Hindlimb muscle (tissue), 1 donor: ENCODE measurements around the gene LMX1A. TPM values are rescaled to one million over a fixed set of nuclear protein-coding genes. Genes with fewer than 3 reads are reported as not detected.
A peak's percentile ranks its signal among the peaks of the same experiment; 100 is the strongest.

ENCODE experiments used
- DNase-seq: peaks from one replicate; pipeline ENCODE4 v3.0.0-alpha.2; 2013
- polyA plus RNA-seq: library from polyadenylated mRNA; unstranded; fragments of 120-200 nt; gene quantifications from one replicate; pipeline ENCODE4 v1.2.1, GENCODE V29; 2013; ENCODE audit not compliant: insufficient read length

The LMX1A gene
- polyA plus RNA-seq, 1 donor = 1.3 TPM

DNA sequence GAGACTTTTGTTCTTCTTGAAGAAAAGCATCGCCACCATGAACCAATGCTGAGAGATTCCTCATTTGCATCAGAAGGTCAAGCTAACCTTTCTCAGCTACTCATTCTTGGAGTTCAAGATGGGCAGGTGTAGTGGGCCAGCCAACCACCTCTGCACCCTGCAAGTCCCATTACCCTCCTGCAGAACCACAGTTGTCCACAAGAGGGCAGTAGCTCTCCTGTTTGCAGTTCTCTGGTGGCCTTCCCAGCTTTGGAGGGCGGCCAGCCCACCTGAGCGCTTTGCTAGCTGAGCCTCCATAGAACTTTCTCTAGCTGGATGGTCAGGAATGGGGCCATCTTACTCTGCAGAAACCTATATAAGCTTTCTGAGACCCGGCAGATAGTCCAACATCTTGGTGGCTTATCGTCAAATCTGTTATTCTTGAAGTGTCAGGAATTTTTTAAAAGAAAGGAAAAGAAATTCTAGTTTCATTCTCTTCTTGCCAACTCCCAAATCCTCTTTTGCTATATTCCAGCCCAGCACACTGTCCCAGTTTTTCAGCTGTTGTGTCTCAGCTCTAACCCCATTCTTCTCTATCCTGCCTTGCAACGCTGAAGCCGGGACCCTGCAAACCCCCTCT lies 11.0 kb upstream of the LMX1A start:
- peak; percentile 81 for DNase-seq

DNA sequence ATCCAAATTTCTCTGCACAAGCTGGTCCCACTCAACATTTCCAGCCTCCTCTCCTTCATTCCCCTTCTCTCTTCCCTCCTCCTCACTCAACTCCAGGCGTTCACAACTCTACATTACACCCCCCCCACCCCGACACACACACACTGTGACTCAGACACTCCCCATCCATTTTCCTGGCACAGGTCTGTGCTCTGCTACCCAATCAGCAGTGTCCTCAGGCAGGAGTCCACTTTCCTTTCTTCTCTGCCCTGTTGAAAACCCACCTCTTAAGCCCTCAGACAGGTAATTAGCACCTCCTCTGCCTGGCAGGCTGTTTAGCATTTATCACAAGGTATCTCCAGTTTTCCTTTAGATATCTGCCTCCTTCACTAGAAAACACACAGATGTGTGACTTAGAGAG lies 8.8 kb upstream of the LMX1A start:
- no peak for DNase-seq

- no peak for DNase-seq
Observed at GRCh38 chr1:165364568-165365133, 8.1 kb upstream of the LMX1A start.

- no peak for DNase-seq
Observed at GRCh38 chr1:165356876-165357275, 361 bp upstream of the LMX1A start.

DNA sequence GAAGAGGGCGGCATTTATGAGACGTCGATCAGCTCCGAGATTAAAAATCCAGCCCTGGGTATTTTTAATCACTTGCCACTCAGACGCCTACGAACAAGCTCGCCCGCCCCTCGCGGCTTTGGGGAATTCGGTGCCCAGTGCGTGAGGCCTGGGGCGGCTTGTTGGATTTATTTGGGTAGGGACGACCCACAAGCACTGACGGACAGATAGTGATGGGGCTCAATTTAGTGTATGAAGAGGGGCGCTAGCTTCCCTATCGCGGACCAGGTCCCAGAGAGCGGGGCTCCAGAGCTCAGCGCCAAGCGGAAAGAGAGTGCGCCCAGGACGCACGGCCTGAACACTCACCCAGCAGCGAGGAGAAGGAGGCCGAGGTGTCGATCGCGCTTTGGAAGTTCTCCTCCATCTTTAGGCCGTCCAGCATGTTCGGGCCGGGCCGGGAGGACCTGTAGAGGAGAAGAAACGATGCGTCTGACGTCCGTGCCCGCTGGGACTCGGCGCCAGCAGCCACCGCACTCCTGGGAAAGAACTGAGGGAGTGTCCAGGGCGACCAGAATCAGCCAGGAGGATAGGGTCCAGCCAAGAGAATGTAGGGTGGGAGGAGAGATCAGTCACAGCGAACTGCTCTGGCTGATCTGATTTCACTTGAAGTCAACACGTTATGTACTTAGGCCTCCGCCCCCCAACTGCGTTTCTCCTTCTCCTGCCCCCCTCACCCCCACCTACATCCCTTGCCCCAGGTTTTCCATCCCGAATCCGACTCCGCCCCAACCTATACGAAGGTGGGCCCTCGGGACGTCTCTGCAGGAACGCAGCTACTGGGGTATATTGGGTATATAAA lies 1.2 kb downstream of the LMX1A start:
- DNase-seq = no peak

DNA sequence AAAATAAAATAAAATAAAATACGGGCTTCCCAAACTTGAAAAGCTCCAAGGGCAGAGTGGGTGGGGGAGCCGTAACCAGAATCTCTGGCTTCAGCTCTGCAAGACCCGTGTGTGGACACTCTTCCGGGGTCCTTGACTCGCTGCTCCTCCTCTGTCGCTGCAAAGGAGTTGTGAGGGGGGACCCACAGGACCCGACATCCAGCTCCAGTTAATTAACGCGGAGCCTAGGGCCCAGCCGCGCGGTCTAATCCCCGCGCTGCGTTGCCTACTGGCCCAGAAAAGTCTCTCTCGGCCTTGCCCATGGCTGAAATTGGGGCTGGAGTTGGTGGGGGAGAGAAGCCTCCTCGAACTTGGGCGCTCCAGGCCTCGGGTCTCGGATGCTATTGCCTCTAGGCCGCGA lies 1.8 kb downstream of the LMX1A start:
- no peak for DNase-seq

DNA sequence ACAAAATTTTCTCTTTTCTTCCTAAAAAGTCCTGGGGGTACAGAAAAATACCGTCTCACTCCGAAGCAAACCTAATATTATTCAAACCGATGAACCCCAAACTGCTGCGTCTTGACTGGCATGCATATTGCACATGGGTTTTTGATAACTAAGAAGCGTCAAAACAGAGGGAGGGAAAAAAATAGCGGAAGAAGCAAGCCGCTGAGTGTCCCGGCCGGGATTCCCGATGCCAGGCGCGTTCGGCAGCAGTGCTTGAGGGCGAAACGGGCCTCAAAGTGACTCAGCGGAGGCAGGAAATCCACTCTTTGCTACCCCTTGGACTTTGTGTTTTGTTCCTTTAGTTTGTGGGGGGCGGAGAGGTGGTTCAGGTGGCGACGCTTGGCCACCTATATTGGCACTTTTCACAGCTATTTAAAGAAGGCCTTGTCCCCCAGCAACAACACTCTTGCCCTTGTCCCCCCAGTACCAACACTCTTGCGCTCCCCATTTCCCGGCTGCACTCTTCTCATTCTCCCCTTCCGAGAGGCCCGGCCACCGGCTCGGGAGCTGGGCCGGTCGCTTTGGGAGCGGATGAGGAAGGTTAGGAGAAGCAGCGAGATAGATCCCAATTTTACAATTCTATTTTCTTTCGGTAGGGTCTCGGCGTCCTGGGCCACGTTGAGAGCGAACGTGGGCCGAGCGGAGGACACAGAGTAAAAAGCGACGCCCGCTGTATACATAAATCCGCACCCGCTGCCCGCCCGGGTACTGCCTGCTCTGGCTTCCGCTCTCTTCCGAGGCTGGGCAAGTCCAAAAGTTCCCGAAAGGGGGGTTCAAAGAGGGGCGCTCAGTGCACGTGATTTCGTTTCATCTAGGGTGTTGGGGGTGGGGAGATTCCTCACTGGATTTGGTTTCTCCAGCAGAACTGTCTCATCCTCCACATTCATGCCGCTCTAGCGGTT lies 2.5 kb downstream of the LMX1A start:
- no peak for DNase-seq

DNA sequence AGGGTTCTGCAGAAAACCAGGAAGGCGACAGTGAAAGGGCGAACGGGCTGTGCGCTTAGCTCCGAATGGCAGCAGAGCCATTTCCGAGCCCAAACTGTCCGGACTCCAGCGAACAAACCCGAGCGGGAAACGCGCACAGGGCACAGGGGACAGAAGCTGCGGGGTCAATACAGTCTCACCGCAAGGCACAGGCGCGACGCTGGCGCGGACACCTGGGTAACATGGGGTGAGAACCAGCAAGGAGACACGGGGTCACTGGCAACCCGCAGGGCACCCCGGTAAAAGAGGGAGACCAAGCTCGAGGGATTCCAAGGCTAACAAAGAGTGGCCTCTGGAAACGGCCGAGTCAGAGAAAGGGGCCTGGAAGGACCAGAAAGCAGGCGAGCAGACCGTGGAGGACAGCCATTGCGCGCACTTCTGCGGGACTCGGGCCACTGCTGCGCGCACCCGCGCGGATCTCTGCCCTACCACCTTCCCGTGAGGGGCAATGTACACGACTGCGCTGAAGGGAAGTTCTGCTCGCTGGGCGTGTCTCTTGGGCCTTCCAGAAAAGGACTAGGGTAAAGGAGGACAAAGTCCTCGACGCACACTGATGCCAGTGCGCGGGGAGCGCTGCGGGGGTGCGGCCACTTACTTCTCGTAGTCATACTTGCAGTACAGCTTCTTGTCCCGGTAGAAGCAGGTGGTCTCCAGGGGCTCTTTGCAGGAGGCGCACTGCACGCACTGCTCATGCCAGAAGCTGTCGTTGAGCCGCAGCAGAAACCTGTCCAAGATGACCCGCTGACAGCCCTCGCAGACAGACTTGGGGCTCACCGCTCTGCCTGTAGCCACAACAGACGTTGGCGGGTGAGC lies 3.8 kb downstream of the LMX1A start:
- DNase-seq = no peak

DNA sequence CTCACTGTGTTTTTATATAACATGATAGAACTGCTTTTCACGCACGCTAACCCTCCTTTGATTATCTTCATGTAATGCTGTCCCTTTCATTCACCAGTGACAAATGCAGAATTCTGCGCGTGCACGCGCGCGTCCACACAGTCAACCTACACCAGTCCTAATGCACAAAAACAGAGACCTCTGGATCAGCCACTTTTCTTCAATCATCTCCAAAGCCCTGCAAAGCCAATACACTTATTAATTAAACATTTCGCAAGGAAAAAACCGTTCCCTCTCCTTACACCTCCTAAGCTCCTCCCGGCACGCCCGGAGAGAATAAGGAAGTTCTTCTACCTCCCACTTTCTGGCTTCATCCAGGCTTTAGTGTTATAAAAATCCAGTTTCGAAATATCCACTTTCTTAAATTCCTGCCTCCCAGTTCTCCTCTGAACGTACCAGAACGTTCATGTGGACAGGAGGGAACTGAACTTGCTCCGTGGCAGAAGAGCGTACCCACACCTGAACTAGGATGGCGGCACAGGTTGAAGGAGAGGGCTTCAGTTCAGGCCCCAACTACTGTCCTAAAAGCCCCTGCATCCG lies 4.6 kb downstream of the LMX1A start:
- no peak for DNase-seq

DNA sequence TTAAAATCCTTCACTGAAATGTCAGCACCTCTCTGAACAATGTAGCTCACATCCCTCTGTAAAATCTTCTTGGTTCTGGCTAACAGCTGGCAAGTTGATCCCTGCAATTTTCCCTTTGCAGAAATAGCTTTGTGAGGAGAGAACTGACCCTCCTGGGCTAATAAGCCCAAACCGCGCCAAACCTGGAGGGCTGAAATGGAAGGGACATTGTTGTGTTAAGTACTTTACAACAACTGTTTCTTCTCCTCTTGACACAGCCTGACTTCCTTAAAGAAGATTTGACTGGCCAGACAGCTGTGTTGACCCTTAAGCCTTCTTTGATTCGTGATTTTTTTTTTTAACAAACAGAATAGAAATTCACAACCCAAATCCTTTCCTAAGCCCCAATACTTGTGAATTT lies 5.7 kb downstream of the LMX1A start:
- no peak for DNase-seq

DNA sequence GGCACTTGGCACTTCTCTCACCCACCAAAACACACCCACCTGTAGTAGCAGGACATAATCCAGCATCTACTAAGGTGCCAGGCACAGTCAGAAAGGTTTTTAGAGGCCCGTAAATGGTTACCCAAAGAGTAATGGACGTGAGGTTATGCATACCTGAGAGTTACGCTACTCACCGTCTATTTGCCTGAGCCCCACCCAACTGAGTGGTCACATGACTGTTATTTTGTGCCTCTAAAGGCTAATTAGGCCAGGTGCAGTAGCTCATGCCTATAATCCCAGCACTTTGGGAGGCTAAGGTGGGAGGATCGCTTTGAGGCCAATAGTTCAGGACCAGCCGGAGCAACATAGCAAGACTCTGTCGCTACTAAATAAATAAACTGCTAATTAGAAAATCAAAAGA lies 11.0 kb downstream of the LMX1A start:
- no peak for DNase-seq

DNA sequence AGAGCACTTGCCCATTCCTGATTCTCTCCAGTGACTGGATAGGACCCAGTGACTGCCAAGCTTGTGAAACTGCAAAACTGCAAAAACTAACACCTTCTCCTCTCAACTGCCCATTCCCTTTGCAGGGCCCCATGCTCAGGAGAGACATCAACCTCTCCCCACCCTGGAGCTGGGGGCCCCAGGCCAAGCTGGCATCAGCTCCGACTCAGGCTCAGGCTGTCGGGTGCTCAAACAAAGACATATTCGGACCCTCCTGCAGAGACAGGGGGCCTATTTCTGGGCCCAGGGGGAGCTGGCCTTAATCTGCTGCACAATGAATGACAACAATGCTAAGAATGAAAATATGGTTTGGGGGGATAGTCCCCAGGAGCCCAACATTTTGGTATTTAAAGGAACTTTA lies 11.8 kb downstream of the LMX1A start:
- DNase-seq = no peak

GRCh38 chr1:165344198-165344597 lies 12.3 kb downstream of the LMX1A start:
- no peak for DNase-seq

DNA sequence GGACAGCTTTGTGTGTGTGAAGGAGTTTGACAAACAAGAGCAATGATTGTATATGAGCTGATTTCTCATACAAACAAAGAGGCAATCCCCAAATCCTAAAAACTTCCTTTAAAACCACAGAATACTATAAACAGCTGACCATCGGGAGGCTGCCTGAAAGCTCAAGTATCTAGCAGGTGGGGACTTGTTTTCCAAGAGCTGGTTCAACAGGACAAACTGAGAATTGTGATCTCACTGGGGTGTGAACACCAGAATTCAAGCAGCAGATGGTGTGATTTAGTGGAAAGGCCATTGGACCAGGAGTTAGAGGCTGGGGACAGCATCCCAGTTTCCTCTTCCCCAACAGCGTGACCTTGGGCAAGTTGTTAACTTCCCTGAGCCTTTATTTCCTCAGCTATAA lies 13.9 kb downstream of the LMX1A start:
- peak; percentile 40 for DNase-seq

DNA sequence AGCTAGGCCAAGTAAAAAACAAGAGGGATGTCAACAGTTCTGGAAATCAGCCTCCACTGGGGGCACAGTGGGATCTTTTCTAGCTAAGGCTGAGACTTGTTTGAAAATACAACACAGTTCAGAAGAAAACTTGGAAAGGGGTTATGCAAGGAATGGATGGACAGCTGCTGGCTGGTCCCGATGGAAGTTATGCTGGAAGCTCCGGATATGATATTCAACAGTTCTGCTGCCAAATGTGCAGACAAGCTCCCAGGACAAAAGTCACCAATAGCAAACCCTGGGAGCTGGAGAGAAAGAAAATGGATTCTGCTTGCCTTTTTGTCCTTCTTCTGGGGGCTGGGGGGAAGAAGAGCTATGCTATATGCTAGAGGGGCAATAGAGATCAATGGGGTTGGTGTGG lies 14.3 kb downstream of the LMX1A start:
- DNase-seq = peak; percentile 60

GRCh38 chr1:165339164-165339563 lies 17.4 kb downstream of the LMX1A start:
- DNase-seq = no peak

DNA sequence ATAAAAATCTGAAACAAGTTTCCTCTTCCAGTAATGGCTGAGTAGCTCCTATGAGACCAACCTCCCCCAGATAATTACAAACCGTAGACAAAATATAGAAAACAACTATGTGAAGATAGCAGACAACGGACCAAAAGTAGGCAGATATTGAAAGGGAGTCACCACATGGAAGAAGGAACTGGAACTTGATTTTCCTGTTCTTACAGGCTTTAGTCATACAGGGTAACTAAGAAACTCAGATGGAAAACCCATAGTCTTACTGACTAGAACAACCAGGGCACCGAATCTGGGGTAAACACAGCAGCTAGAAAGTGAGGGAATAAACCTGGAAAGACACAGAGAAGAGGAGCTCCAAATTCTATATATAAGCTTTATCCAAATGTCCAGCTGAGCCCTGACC lies 26.0 kb downstream of the LMX1A start:
- DNase-seq = no peak

DNA sequence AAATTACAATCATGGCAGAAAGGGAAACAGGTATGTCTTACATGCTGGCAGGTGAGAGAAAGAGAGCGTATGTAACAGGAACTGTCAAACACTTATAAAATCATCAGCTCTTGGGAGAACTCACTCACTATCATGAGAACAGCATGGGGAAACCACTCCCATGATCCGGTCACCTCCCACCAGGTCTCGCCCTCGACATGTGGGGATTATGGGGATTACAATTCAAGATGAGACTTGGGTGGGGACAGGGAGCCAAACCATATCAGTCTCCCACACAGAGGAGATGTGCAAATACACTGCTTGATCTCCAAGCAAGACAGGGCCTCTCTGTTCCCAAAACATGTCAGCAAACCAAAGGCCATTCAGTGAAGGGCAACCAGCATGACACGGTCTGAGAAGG lies 27.4 kb downstream of the LMX1A start:
- DNase-seq = no peak

DNA sequence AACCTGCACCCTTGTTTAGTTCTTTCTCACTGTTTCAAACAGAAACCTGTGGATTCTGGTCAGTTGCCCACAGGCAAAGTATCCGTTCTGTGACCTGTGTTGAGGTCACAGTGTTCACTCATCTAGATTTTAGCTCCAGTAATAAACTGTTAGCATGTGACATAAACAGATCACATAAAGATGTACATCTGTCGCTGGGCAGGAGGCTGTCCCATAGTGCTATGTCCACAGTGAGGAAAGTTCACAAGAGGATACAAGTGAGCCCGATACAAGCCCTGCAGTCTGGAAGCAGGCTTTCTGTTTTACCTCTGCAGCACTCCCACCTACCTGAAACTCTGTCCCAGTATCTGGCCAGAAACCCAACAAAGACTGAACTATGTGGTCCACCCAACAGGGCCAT lies 28.4 kb downstream of the LMX1A start:
- DNase-seq = no peak

- no peak for DNase-seq
Observed at GRCh38 chr1:165327538-165327937, 29.0 kb downstream of the LMX1A start.

DNA sequence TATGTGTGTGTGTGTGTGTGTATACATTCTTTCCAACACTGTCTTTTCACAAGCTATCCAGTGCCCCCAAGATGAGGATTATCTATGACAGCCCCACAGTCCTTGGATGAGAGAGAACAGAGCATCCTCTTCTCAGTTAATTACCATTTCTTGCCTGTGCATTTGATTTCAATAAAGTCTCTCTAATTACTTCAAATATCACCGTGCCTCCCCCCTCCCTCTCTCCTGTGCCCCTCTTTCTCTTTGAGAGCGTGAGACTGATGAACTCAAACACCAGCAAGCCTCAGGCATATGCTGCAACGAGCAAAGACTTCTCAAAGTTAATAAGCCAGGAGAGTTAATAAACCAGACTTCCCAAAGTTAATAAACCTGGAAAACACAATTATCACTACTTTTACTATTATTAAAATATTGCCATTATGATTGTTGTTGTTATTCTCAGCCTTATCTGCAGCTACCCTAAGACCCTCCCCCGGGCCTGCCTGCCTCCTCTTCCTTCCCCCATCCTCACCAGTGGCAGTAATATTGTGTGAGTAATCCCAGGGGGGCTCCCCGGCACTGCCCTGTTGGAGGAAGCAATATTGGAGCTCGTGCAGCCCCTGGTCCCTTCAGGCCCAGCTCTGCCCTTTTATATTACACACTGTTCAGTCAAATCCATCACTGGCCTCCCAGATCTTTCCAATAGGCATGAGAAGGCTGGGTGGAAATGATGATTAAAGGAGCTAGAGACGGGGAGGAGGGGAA lies 30.9 kb downstream of the LMX1A start:
- DNase-seq = no peak
